Bronchial epithelial cell (primary cell): Measurements from ENCODE around the gene CHD1. TPM values are rescaled to one million over a fixed set of nuclear protein-coding genes. Genes with fewer than 3 reads are reported as not detected.
A peak's percentile ranks its signal among the peaks of the same experiment; 100 is the strongest.

Experiments used
- DNase-seq: peaks from one replicate; pipeline ENCODE4 v3.0.0-alpha.2; 2010; ENCODE audit warnings: low read depth
- FAIRE-seq: peaks from 2 replicates; lab custom pipeline; 2011; peaks lifted over from hg19 to GRCh38; lab: Jason Lieb, UNC
- H3K27me3 ChIP-seq: 2 replicates; pipeline ENCODE4 v1.5.1; 2011; ENCODE audit warnings: low read length; ENCODE audit not compliant: control insufficient read depth, insufficient read depth
- H3K36me3 ChIP-seq: 2 replicates; pipeline ENCODE4 v1.5.1; 2011; ENCODE audit warnings: low read length; ENCODE audit not compliant: control insufficient read depth, insufficient read depth
- H3K4me3 ChIP-seq: 2 replicates; pipeline ENCODE4 v1.5.1; 2011; ENCODE audit warnings: mild to moderate bottlenecking, low read depth, low read length, control low read depth
- total RNA-seq: library from RNA; depleted of rRNA; stranded (reverse); fragments of >200 nt; gene quantifications from 2 replicates; pipeline ENCODE4 v1.2.1, GENCODE V29; 2014
- TF ChIP-seq, protein P1 (sequence below): IDR thresholded peaks from 2 replicates; pipeline ENCODE4 v1.5.1; 2011; ENCODE audit warnings: mild to moderate bottlenecking, moderate library complexity, low read length, control low read depth, inconsistent platforms; ENCODE audit not compliant: insufficient read depth, severe bottlenecking

CHD1 gene
- total RNA-seq, 1 donor from 2014 or later: 50.5 TPM

DNA sequence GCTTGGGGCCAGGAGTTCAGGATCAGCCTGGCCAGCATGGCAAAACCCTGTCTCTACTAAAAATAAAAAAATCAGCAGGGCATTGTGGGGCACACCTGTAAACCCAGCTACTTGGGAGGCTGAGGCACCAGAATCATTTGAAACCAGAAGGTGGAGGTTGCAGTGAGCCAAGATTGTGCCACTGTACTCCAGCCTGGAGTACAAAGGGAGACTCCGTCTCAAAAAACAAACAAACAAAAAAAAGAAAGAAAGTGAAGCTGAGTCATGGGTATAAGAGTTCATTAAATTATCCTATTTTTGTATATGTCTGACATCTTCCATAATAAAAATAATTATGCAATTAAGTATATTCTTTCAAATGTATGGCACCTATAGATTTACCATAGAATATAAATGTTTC, 37.2 kb downstream of the CHD1 start:
- FAIRE-seq: no peak
- H3K27me3 ChIP-seq: no peaks in the 10 kb centered on the region
- peaks cover 11% of the 10 kb centered on the region for H3K36me3 ChIP-seq

DNA sequence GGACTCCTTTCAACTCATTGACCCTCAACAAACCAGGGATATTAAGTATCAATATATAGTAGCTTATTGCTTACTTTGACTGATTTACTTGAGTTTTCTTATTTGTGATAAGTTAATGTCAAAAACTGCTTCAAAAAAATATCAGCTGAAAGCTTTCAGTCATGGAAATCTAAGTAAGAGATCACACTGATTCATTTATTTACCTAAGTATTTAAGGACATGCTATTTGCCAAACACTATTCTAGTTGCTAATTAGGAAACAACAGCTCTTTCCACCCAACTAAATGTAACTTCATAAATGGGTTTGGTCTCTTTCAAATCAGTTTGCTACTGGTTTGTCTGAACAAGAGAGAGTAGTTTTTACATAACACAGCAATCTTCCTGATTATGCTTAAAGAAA, 48.2 kb downstream of the CHD1 start:
- Histone ChIP-seq H3K36me3 (peaks cover 5% of the 10 kb centered on the region), H3K27me3 (no peaks in the 10 kb centered on the region), H3K4me3 (no peak overlapping the region)
- TF ChIP-seq, protein P1, sequence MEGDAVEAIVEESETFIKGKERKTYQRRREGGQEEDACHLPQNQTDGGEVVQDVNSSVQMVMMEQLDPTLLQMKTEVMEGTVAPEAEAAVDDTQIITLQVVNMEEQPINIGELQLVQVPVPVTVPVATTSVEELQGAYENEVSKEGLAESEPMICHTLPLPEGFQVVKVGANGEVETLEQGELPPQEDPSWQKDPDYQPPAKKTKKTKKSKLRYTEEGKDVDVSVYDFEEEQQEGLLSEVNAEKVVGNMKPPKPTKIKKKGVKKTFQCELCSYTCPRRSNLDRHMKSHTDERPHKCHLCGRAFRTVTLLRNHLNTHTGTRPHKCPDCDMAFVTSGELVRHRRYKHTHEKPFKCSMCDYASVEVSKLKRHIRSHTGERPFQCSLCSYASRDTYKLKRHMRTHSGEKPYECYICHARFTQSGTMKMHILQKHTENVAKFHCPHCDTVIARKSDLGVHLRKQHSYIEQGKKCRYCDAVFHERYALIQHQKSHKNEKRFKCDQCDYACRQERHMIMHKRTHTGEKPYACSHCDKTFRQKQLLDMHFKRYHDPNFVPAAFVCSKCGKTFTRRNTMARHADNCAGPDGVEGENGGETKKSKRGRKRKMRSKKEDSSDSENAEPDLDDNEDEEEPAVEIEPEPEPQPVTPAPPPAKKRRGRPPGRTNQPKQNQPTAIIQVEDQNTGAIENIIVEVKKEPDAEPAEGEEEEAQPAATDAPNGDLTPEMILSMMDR: no peak
- DNase-seq (peak; percentile 70), FAIRE-seq (no peak)

More for the DNA sequence above, 37.2 kb downstream of the CHD1 start:
- TF ChIP-seq, protein P1: no peak
- H3K4me3 ChIP-seq: no peak overlapping the region
- DNase-seq: no peak

DNA sequence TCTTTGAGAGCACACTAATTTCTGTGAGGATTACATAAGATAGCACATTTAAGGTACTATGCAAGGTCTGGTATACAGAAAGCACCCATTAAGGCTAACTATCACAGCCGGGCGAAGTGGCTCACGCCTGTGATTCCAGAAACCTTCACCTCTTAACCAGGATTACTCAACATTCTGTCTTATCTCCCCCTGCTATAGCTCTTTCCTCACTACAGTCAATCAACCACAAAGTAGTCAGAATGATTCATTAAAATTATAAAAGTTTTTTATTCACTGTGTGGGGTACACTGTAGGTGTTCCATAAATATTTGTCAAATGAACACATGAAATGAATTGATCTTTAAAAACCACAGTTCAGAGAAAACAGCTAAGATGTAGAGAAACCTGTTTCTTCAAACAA, 48.7 kb downstream of the CHD1 start:
- H3K4me3 ChIP-seq: no peak overlapping the region
- DNase-seq (peak; percentile 86), FAIRE-seq (no peak)
- peaks cover 4% of the 10 kb centered on the region for H3K36me3 ChIP-seq
- no peaks in the 10 kb centered on the region for H3K27me3 ChIP-seq
- TF ChIP-seq, protein P1: no peak

DNA sequence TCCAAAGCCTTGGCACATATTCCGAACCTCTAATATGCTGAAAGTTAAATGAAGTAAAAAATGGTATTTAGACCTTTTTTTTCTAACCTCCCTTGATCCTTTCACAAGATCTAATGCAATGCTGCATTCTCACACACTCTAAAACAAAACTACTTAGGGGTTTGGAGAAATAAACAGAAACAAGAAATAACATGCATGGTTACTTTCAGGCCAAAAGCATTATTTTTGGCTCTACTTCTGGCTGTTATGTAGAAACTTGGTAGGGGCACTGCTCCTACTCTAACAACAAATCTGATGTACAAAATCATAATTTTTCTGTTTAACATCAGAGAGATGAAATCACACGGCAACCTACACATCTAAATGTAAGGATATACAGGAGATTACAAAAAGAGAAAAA, 51.2 kb downstream of the CHD1 start:
- Histone ChIP-seq H3K27me3 (no peaks in the 10 kb centered on the region), H3K36me3 (peaks cover 4% of the 10 kb centered on the region), H3K4me3 (no peak overlapping the region)
- DNase-seq (no peak), FAIRE-seq (no peak)
- TF ChIP-seq, protein P1: no peak

DNA sequence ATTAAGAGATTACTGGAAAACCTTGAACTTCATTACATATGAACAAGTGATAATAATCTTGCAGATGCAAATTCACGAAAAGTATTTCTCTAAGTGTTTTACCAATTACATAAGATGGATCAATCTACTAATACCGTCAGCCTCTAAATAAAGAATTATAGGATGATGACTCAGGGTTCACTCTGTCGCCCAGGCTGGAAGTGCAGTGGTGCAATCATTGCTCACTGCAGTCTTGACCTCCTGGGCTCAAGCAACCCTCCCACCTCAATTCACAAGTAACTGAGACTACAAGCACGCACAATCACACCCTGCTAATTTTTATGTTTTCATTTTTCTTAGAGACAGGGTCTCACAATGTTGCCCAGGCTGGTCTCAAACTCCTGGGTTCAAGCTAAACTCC, 56.1 kb downstream of the CHD1 start:
- DNase-seq (peak; percentile 68), FAIRE-seq (no peak)
- TF ChIP-seq, protein P1: no peak
- H3K36me3 ChIP-seq: peaks cover 3% of the 10 kb centered on the region
- no peak overlapping the region for H3K4me3 ChIP-seq
- no peaks in the 10 kb centered on the region for H3K27me3 ChIP-seq

DNA sequence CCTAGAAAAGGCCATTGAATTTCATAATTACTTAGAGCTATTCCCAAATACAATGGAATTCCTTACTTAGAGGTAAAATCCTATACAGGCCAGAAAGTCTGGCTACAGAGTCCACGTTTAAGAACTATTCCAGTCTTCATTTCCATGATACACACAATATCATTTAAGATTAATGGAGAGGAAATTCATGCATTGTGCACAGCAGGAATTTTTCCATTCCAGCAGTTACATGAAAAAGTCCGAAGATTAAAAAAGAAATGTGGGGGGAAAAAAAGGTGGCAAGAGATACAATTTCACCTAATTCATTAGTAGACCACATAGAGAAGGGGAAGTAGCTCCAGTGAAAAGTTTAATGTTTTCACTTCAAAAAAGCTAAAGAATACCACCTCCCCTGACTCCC, 63.1 kb downstream of the CHD1 start:
- no peaks in the 10 kb centered on the region for H3K27me3 ChIP-seq
- peaks cover 2% of the 10 kb centered on the region for H3K36me3 ChIP-seq
- TF ChIP-seq, protein P1: no peak
- no peak overlapping the region for H3K4me3 ChIP-seq
- DNase-seq (no peak), FAIRE-seq (no peak)
